HepG2 (cell line): ENCODE results near the gene PCA3. TPM values are rescaled to one million over a fixed set of nuclear protein-coding genes. Genes with fewer than 3 reads are reported as not detected.

Source experiments
- ATAC-seq: fragments of 200-7000 bp; cut with Tn5 transposase; 3 replicates; pipeline ENCODE4 v1.9.1; 2020; ENCODE audit warnings: mild to moderate bottlenecking, moderate library complexity
- BruUV-seq: library from RNA; stranded (reverse); fragments of 400-500 nt; replicated peaks from 2 replicates; lab custom pipeline; 2021; lab: Mats Ljungman, UMichigan
- CTCF ChIA-PET: fragments of 300-600 bp; formaldehyde crosslinking; extraction: SDS; loops from one replicate; lab custom pipeline; 2021; ENCODE audit warnings: low total read pairs, inconsistent platforms, low intra/inter-chr PET ratio; lab: Yijun Ruan, JAX
- POLR2A ChIA-PET: fragments of 350-600 bp; sonication (Branson Sonifier 250); formaldehyde crosslinking; loops from one replicate; lab custom pipeline; 2020; ENCODE audit warnings: antibody characterized with exemption, inconsistent platforms; lab: Yijun Ruan, JAX
- DNase-seq: peaks from one replicate; pipeline ENCODE4 v3.0.0-alpha.2; 2015; ENCODE audit warnings: low spot score
- FAIRE-seq: peaks from 3 replicates; lab custom pipeline; 2011; peaks lifted over from hg19 to GRCh38; lab: Jason Lieb, UNC
- H2AFZ ChIP-seq: one replicate; pipeline ENCODE4 v1.6.1; 2011; ENCODE audit warnings: low read length, inconsistent platforms
- H3K27ac ChIP-seq: fragments of 300-600 bp; 3 replicates; pipeline ENCODE4 v1.8.0; 2011; ENCODE audit warnings: mixed run types, mild to moderate bottlenecking, mixed read lengths, low read length, inconsistent platforms; ENCODE audit not compliant: insufficient read depth; ENCODE audit errors: extremely low read length
- H3K27me3 ChIP-seq, 2 experiments: fragments of 200-600 bp in 1 of 2; 2 replicates in 1 of 2; 3 replicates in 1 of 2; pipeline versions ENCODE4 v1.6.0 to v1.8.0; 2011; ENCODE audit warnings: low read length in 2 of 2, mild to moderate bottlenecking in 2 of 2, moderate library complexity in 2 of 2, inconsistent platforms in 1 of 2; ENCODE audit not compliant: insufficient read depth in 2 of 2, control insufficient read depth in 1 of 2
- H3K36me3 ChIP-seq, 2 experiments: fragments of 200-600 bp in 1 of 2; replicated peaks in 1 of 2; 2 replicates in 1 of 2; 3 replicates in 1 of 2; pipeline versions ENCODE4 v1.5.1 to v1.8.0; 2011; ENCODE audit warnings: low read length in 2 of 2, inconsistent platforms in 1 of 2; ENCODE audit not compliant: insufficient read depth in 2 of 2, control insufficient read depth in 1 of 2
- H3K4me1 ChIP-seq: 2 replicates; pipeline ENCODE4 v1.5.1; 2012; ENCODE audit warnings: low read length, inconsistent platforms; ENCODE audit not compliant: insufficient read depth
- H3K4me2 ChIP-seq: 2 replicates; pipeline ENCODE4 v1.6.0; 2011; ENCODE audit warnings: low read depth, low read length, inconsistent platforms
- H3K4me3 ChIP-seq, 3 experiments: fragments of 200-600 bp in 1 of 3; sonication (generic), shearing (Covaris generic) in 1 of 3; replicated peaks in 1 of 3; 2 replicates each; pipeline ENCODE4 v1.5.1; 2011 to 2016; ENCODE audit warnings: low read length in 3 of 3, inconsistent platforms in 2 of 3, low read depth in 2 of 3, mild to moderate bottlenecking in 2 of 3, control low read depth in 1 of 3, mixed read lengths in 1 of 3; ENCODE audit not compliant: insufficient read depth in 1 of 3
- H3K79me2 ChIP-seq: one replicate; pipeline ENCODE4 v1.6.1; 2011; ENCODE audit warnings: low read length, inconsistent platforms; ENCODE audit not compliant: insufficient read depth
- H3K9ac ChIP-seq: 2 replicates; pipeline ENCODE4 v1.6.0; 2011; ENCODE audit warnings: mild to moderate bottlenecking, low read depth, low read length, inconsistent platforms; ENCODE audit not compliant: insufficient read depth
- H3K9me3 ChIP-seq: 2 replicates; pipeline ENCODE4 v1.5.1; 2012; ENCODE audit warnings: mild to moderate bottlenecking, low read length
- H4K20me1 ChIP-seq: 2 replicates; pipeline ENCODE4 v1.6.0; 2011; ENCODE audit warnings: inconsistent platforms, mild to moderate bottlenecking, low read length, moderate library complexity; ENCODE audit not compliant: insufficient read depth
- ATAD3A ChIP-seq: sonication (generic); formaldehyde crosslinking; IDR thresholded peaks from 2 replicates; pipeline ENCODE4 v1.4.0; 2020; ENCODE audit warnings: missing genetic modification reagents
- BHLHE40 ChIP-seq: IDR thresholded peaks from 2 replicates; pipeline ENCODE4 v1.6.1; 2011; ENCODE audit warnings: low read length, improper control_type of control experiment
- CAMTA2 ChIP-seq: sonication (generic); formaldehyde crosslinking; IDR thresholded peaks from 2 replicates; pipeline ENCODE4 v1.4.0; 2020; ENCODE audit warnings: mild to moderate bottlenecking, missing genetic modification reagents, borderline replicate concordance
- DZIP1 ChIP-seq: sonication (generic); formaldehyde crosslinking; IDR thresholded peaks from 2 replicates; pipeline ENCODE4 v1.5.0; 2020; ENCODE audit warnings: mild to moderate bottlenecking, missing genetic modification reagents
- HOXD1 ChIP-seq: sonication (generic); formaldehyde crosslinking; IDR thresholded peaks from 2 replicates; pipeline ENCODE4 v1.5.0; 2020; ENCODE audit warnings: missing genetic modification reagents
- NR2F2 ChIP-seq: IDR thresholded peaks from 2 replicates; pipeline ENCODE4 v1.6.1; 2012; ENCODE audit warnings: low read depth, inconsistent platforms, borderline replicate concordance
- PITX1 ChIP-seq: sonication (generic); formaldehyde crosslinking; IDR thresholded peaks from 2 replicates; pipeline ENCODE4 v1.5.1; 2020; ENCODE audit warnings: mild to moderate bottlenecking, missing genetic modification reagents
- RAD21 ChIP-seq: fragments of 450-650 bp; formaldehyde crosslinking; IDR thresholded peaks from 2 replicates; pipeline ENCODE4 v1.5.0; 2020; ENCODE audit warnings: mild to moderate bottlenecking
- RBM22 ChIP-seq: fragments of 200-400 bp; formaldehyde crosslinking; optimal IDR thresholded peaks from 2 replicates; pipeline ENCODE3; 2017; ENCODE audit warnings: mild to moderate bottlenecking, low read length, moderate library complexity
- TERF1 ChIP-seq: sonication (generic); formaldehyde crosslinking; IDR thresholded peaks from 2 replicates; pipeline ENCODE4 v1.8.0; 2022; ENCODE audit warnings: mild to moderate bottlenecking, missing genetic modification reagents, moderate library complexity
- XBP1 ChIP-seq: sonication (generic); formaldehyde crosslinking; IDR thresholded peaks from 2 replicates; pipeline ENCODE4 v1.5.0; 2020; ENCODE audit warnings: missing genetic modification reagents
- ZC3H13 ChIP-seq: sonication (generic); formaldehyde crosslinking; IDR thresholded peaks from 2 replicates; pipeline ENCODE4 v1.8.1; 2023; ENCODE audit warnings: mild to moderate bottlenecking, missing genetic modification reagents, moderate library complexity
- ZMAT3 ChIP-seq: sonication (generic); formaldehyde crosslinking; conservative IDR thresholded peaks from 2 replicates; pipeline ENCODE4 v1.7.0; 2021; ENCODE audit warnings: missing genetic modification reagents
- ZMAT5 ChIP-seq: sonication (generic); formaldehyde crosslinking; IDR thresholded peaks from 2 replicates; pipeline ENCODE4 v1.5.0; 2020; ENCODE audit warnings: mild to moderate bottlenecking, low read depth, missing genetic modification reagents, borderline replicate concordance
- ZNF446 ChIP-seq: sonication (generic); formaldehyde crosslinking; IDR thresholded peaks from 2 replicates; pipeline ENCODE4 v1.5.0; 2020; ENCODE audit warnings: mild to moderate bottlenecking, missing genetic modification reagents
- ZNF569 ChIP-seq: sonication (generic); formaldehyde crosslinking; IDR thresholded peaks from 2 replicates; pipeline ENCODE4 v1.5.0; 2020; ENCODE audit warnings: mild to moderate bottlenecking, missing genetic modification reagents, moderate library complexity, borderline replicate concordance
- ZNF780A ChIP-seq: sonication (generic); formaldehyde crosslinking; IDR thresholded peaks from 2 replicates; pipeline ENCODE4 v1.8.0; 2022; ENCODE audit warnings: mild to moderate bottlenecking, missing genetic modification reagents, moderate library complexity
- ZNF781 ChIP-seq: sonication (generic); formaldehyde crosslinking; IDR thresholded peaks from 2 replicates; pipeline ENCODE4 v1.5.1; 2020; ENCODE audit warnings: borderline replicate concordance, mild to moderate bottlenecking, missing genetic modification reagents; ENCODE audit errors: not compliant biosample characterization
- ZSCAN12 ChIP-seq: sonication (generic); formaldehyde crosslinking; IDR thresholded peaks from 2 replicates; pipeline ENCODE4 v1.9.0; 2021; ENCODE audit warnings: mild to moderate bottlenecking, missing genetic modification reagents
- WGBS: methylation state at CpG from one replicate; pipeline ENCODE4 v1.1.6; 2017; ENCODE audit warnings: low lambda C conversion rate; 5-methylcytosine and 5-hydroxymethylcytosine counted together
- in situ Hi-C: cut with HindIII; loops from 2 replicates; pipeline ENCODE4 v1.10.0; 2017; ENCODE audit warnings: low pct_unique_long_range_greater_than_20kb; ENCODE audit not compliant: extremely low pct_ligation_motif_present
- intact Hi-C: fragments of 100-400 bp; cut with micrococcal nuclease; formaldehyde crosslinking; loops from one replicate; pipeline ENCODE4 v1.10.0; 2022; ENCODE audit not compliant: unreplicated experiment
- polyA plus RNA-seq, 8 experiments: library from polyadenylated mRNA; depleted of rRNA in 3 of 8; stranded (reverse) in 7 of 8; unstranded in 1 of 8; fragments of >200 nt; fragmentation: Illumina TruSeq in 4 of 8; extraction: Trizol in 4 of 8; gene quantifications; 2 replicates each; pipeline versions ENCODE4 v1.2.1 to v1.2.3, GENCODE V29; 2011 to 2016; ENCODE audit warnings: low read depth in 4 of 8, missing spikeins in 1 of 8, mixed read lengths in 1 of 8; ENCODE audit not compliant: insufficient read depth in 1 of 8
- total RNA-seq, 5 experiments: library from RNA; depleted of rRNA; stranded (reverse); fragments of >200 nt; fragmentation: Illumina TruSeq; extraction: Trizol; gene quantifications; 2 replicates each; pipeline ENCODE4 v1.2.3, GENCODE V29; 2016; ENCODE audit warnings: low read depth in 1 of 5
- TF ChIP-seq, protein P1 (sequence below): sonication (generic); formaldehyde crosslinking; IDR thresholded peaks from 2 replicates; pipeline ENCODE4 v1.4.0; 2020; ENCODE audit warnings: missing genetic modification reagents

The PCA3 gene
- total and polyA plus RNA-seq, 2 of the 13 experiments (the other 11 are each of a cell fraction or from before 2014, with no cell fraction given), result not detected

GRCh38 chr9:76717613-76718012, 46.6 kb upstream of the PCA3 start (continued):
- no peak for TF ChIP-seq TERF1 (CRISPR knock-in tag)
- no peak for TF ChIP-seq ZNF569 (CRISPR knock-in tag)
- TF ChIP-seq ZMAT5 (CRISPR knock-in tag), result no peak

DNA sequence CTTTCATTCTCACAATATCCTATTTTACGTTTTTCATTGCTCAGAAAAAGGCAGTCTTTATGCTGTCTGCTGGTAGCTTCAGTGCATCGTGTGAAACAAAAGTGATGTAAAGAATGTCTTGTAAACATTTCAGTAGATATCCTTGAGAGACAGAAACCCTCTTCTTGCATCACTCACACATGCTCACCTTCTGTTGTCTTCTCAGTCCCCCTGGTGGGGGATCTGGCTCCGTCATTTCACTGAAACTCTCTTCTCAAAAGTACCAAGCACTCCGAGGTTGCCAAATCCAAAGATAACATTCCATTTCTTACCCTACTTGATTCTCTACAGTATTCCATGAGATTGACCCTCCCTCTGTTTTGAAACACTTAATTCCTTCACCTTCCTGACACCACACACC, 46.1 kb upstream of the PCA3 start:
- WGBS, result 1% methylated on average over 4 of the region's 4 CpGs
- H3K4me2 ChIP-seq, result no peak overlapping the region
- intact Hi-C loops, result no loop called here
- no peaks in the 10 kb centered on the region for H3K4me1 ChIP-seq
- 0 out of 5 replicates have a peak, but pooled peaks cover 0 to 4% of the 10 kb centered on the region in 2 experiments for H3K27me3 ChIP-seq
- H3K36me3 ChIP-seq, result no peaks in the 10 kb centered on the region
- no peaks in the 10 kb centered on the region for H3K79me2 ChIP-seq
- H2AFZ ChIP-seq, result no peak overlapping the region
- H3K9ac ChIP-seq, result no peak overlapping the region
- no peak for ATAC-seq
- no peak overlapping the region for H3K27ac ChIP-seq
- no peaks in the 10 kb centered on the region for H3K9me3 ChIP-seq
- no peak for FAIRE-seq
- CTCF ChIA-PET, result no interaction called here
- DNase-seq, result no peak
- no peak overlapping the region for H3K4me3 ChIP-seq
- H4K20me1 ChIP-seq, result no peaks in the 10 kb centered on the region
- no TSS peak for BruUV-seq
- POLR2A ChIA-PET, result no interaction called here
- in situ Hi-C loops, result no loop called here
- no peak for TF ChIP-seq ZMAT3 (CRISPR knock-in tag)
- no peak for TF ChIP-seq HOXD1 (CRISPR knock-in tag)
- no peak for TF ChIP-seq DZIP1
- no peak for TF ChIP-seq ZNF446 (CRISPR knock-in tag)
- TF ChIP-seq XBP1 (CRISPR knock-in tag), result no peak
- no peak for TF ChIP-seq ZNF780A (CRISPR knock-in tag)
- no peak for TF ChIP-seq ZSCAN12 (CRISPR knock-in tag)
- TF ChIP-seq ZC3H13 (CRISPR knock-in tag), result no peak
- no peak for TF ChIP-seq NR2F2
- TF ChIP-seq ATAD3A (CRISPR knock-in tag), result no peak
- no peak for TF ChIP-seq RBM22
- no peak for TF ChIP-seq RAD21 (CRISPR knock-in tag)
- TF ChIP-seq, protein P1, sequence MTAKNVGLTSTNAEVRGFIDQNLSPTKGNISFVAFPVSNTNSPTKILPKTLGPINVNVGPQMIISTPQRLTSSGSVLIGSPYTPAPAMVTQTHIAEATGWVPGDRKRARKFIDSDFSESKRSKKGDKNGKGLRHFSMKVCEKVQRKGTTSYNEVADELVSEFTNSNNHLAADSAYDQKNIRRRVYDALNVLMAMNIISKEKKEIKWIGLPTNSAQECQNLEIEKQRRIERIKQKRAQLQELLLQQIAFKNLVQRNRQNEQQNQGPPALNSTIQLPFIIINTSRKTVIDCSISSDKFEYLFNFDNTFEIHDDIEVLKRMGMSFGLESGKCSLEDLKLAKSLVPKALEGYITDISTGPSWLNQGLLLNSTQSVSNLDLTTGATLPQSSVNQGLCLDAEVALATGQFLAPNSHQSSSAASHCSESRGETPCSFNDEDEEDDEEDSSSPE (CRISPR knock-in tag), result no peak
- no peak for TF ChIP-seq BHLHE40
- TF ChIP-seq ZNF781, result no peak
- TF ChIP-seq CAMTA2 (CRISPR knock-in tag), result no peak
- no peak for TF ChIP-seq PITX1 (CRISPR knock-in tag)
